Measurements from ENCODE around the gene HADH.

The HADH gene

GRCh38 chr4:108054025-108054638, 64.4 kb downstream of the HADH start:
- TF ChIP-seq SIN3A (IDR thresholded peaks at IDR 0.05; ENCODE audit: borderline replicate concordance, insufficient read depth, low read length) (no peak), TAF1 (IDR thresholded peaks at IDR 0.05; ENCODE audit: borderline replicate concordance, insufficient read depth, low read length) (no peak), POLR2AphosphoS5 (IDR thresholded peaks at IDR 0.05; ENCODE audit: low read depth, low read length) (no peak), FOXP2 (optimal IDR thresholded peaks at IDR 0.05; ENCODE audit: borderline replicate concordance, extremely low read depth, extremely low read length, insufficient read depth) (no peak)
- TF ChIP-seq, protein P1, sequence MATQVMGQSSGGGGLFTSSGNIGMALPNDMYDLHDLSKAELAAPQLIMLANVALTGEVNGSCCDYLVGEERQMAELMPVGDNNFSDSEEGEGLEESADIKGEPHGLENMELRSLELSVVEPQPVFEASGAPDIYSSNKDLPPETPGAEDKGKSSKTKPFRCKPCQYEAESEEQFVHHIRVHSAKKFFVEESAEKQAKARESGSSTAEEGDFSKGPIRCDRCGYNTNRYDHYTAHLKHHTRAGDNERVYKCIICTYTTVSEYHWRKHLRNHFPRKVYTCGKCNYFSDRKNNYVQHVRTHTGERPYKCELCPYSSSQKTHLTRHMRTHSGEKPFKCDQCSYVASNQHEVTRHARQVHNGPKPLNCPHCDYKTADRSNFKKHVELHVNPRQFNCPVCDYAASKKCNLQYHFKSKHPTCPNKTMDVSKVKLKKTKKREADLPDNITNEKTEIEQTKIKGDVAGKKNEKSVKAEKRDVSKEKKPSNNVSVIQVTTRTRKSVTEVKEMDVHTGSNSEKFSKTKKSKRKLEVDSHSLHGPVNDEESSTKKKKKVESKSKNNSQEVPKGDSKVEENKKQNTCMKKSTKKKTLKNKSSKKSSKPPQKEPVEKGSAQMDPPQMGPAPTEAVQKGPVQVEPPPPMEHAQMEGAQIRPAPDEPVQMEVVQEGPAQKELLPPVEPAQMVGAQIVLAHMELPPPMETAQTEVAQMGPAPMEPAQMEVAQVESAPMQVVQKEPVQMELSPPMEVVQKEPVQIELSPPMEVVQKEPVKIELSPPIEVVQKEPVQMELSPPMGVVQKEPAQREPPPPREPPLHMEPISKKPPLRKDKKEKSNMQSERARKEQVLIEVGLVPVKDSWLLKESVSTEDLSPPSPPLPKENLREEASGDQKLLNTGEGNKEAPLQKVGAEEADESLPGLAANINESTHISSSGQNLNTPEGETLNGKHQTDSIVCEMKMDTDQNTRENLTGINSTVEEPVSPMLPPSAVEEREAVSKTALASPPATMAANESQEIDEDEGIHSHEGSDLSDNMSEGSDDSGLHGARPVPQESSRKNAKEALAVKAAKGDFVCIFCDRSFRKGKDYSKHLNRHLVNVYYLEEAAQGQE (IDR thresholded peaks at IDR 0.05; ENCODE audit: insufficient read depth in 1 of 2, low read depth in 2 of 2, low read length in 2 of 2): no peak

GRCh38 chr4:108055787-108056186, 66.1 kb downstream of the HADH start:
- no peak for TF ChIP-seq FOXP2 (optimal IDR thresholded peaks at IDR 0.05; ENCODE audit: borderline replicate concordance, extremely low read depth, extremely low read length, insufficient read depth)
- TF ChIP-seq, protein P1 (IDR thresholded peaks at IDR 0.05; ENCODE audit: insufficient read depth in 1 of 2, low read depth in 2 of 2, low read length in 2 of 2): peak in 1 of 2 experiments; percentile 57; a peak in 1 of 4 replicates

DNA sequence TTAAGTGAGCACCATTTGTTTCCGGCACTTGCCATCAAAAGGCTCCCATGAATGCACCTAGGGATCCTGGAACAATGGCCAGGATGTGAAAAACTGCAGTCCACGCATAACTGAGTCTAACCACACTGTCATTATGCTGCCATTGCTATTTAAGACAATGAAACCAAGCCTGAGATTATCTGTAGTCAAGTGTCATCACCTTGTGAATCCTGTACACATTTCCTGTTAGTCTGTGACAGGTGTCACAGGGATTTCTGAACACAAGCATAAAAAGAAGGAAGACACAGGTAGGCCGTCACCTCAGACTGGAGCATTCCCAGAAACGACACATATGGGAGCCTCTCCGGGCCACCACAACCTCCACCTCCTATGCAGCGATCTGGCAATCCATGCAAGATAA, 66.7 kb downstream of the HADH start:
- no peak for TF ChIP-seq FOXP2 (optimal IDR thresholded peaks at IDR 0.05; ENCODE audit: borderline replicate concordance, extremely low read depth, extremely low read length, insufficient read depth)
- TF ChIP-seq SIN3A (IDR thresholded peaks at IDR 0.05; ENCODE audit: borderline replicate concordance, insufficient read depth, low read length): no peak
- TF ChIP-seq, protein P1 (IDR thresholded peaks at IDR 0.05; ENCODE audit: insufficient read depth in 1 of 2, low read depth in 2 of 2, low read length in 2 of 2): no peak
- TF ChIP-seq TAF1 (IDR thresholded peaks at IDR 0.05; ENCODE audit: borderline replicate concordance, insufficient read depth, low read length): no peak
- TF ChIP-seq POLR2AphosphoS5 (IDR thresholded peaks at IDR 0.05; ENCODE audit: low read depth, low read length): no peak

DNA sequence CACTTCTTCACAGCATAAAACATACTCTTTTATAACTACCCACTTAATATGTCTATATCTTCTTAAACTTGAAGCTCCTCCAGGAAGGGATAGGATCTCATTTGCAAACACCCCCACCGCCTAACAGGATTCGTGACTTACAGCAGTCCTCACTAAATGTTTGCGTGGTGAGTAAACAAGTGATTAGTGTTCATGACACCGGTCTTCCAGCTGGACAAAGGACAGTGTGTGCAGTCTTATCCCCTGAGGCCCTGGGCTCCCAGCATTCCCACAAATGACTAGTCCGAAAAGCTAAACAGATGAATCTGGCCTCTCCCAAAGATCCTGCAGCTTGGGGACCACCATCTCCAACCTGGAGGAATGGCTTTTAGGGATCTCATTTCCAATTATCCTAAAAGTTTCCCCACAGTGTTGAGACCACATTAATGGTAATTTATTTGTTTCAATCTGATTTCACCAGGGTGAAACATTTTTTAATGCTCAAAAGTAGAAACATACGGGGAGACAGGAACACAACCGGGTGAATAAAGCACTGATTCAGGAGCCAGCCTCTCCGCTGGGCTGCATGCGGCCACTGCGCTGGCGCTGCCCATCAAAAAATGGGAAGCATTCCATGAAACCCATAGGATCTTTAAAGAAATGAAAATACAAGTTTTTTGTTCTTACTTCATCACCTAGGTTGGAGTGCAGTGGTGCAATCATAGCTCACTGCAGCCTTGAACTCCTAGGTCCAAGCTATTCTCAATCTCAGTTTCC, 69.2 kb downstream of the HADH start:
- TF ChIP-seq POLR2AphosphoS5 (IDR thresholded peaks at IDR 0.05; ENCODE audit: low read depth, low read length) (no peak), TAF1 (IDR thresholded peaks at IDR 0.05; ENCODE audit: borderline replicate concordance, insufficient read depth, low read length) (no peak), SIN3A (IDR thresholded peaks at IDR 0.05; ENCODE audit: borderline replicate concordance, insufficient read depth, low read length) (no peak), FOXP2 (optimal IDR thresholded peaks at IDR 0.05; ENCODE audit: borderline replicate concordance, extremely low read depth, extremely low read length, insufficient read depth) (no peak)
- TF ChIP-seq, protein P1 (IDR thresholded peaks at IDR 0.05; ENCODE audit: insufficient read depth in 1 of 2, low read depth in 2 of 2, low read length in 2 of 2): no peak
